ENCODE results near the gene NELFA. TPM values are rescaled to one million over a fixed set of nuclear protein-coding genes. Genes with fewer than 3 reads are reported as not detected.

The NELFA gene
- total and polyA plus RNA-seq, 10 of the 15 experiments (the other 5 are each of a cell fraction or from before 2014, with no cell fraction given) = 0.39 to 38.6 (median 16.7) TPM

GRCh38 chr4:1964443-1964842 lies 44.3 kb downstream of the NELFA start (continued):
- TF ChIP-seq SRF (IDR thresholded peaks at IDR 0.05; ENCODE audit: low read depth in 2 of 2, low read length in 2 of 2) (no peak), NBN (IDR thresholded peaks at IDR 0.05) (no peak), POLR2AphosphoS5 (IDR thresholded peaks at IDR 0.05; ENCODE audit: low read length) (no peak)

- no peaks in the 10 kb centered on the region for H3K27me3 ChIP-seq (replicated peaks in 1 of 2; ENCODE audit: control insufficient read depth in 2 of 2, insufficient read depth in 2 of 2, low read length in 1 of 2)
- no peaks in the 10 kb centered on the region for H3K79me2 ChIP-seq (ENCODE audit: control insufficient read depth, insufficient read depth, low read length)
- 97% methylated on average over 4 of the region's 4 CpGs for WGBS (ENCODE audit: insufficient coverage, insufficient replicate concordance, low lambda C conversion rate, missing lambda C conversion rate)
- H3K4me2 ChIP-seq (ENCODE audit: control insufficient read depth, insufficient read depth) = no peak overlapping the region
- RAD21 ChIA-PET (ENCODE audit: unreplicated experiment) = no interaction called here
- H3K36me3 ChIP-seq (ENCODE audit: control insufficient read depth in 2 of 2, insufficient read depth in 2 of 2, low read length in 1 of 2) = peaks cover 38 to 64% of the 10 kb centered on the region in 2 experiments
- FAIRE-seq (no peak), DNase-seq (ENCODE audit: low read depth, low spot score) (no peak), ATAC-seq (no peak)
- no peak overlapping the region for H3K4me3 ChIP-seq
- H4K20me1 ChIP-seq (ENCODE audit: control insufficient read depth, insufficient read depth) = no peaks in the 10 kb centered on the region
- H2AFZ ChIP-seq (ENCODE audit: control insufficient read depth, low read depth, low read length) = no peak overlapping the region
- no TSS peak for BruUV-seq (replicated peaks)
- H3K27ac ChIP-seq (ENCODE audit: control insufficient read depth, insufficient read depth) = no peak overlapping the region
- no peaks in the 10 kb centered on the region for H3K4me1 ChIP-seq (ENCODE audit: control insufficient read depth, insufficient read depth, low read length)
- intact Hi-C loops (cut with micrococcal nuclease; ENCODE audit: unreplicated experiment) = no loop called here
- CTCF ChIA-PET = interaction anchor here (0.6 to 1.2 kb wide), 2 partner anchors 18 to 189 kb away, joined by 3 read pairs; no protein-coding TSS in a partner anchor
- TF ChIP-seq CTCF (IDR thresholded peaks at IDR 0.05 in 2 of 3, conservative IDR thresholded peaks at IDR 0.05 in 1 of 3; ENCODE audit: control insufficient read depth in 2 of 3, extremely low read depth in 1 of 3, insufficient read depth in 1 of 3, low read depth in 3 of 3, low read length in 3 of 3) = no peak
- no peak for TF ChIP-seq RELB (IDR thresholded peaks at IDR 0.05; ENCODE audit: low read depth)
- TF ChIP-seq TAF1 (IDR thresholded peaks at IDR 0.05; ENCODE audit: borderline replicate concordance, low read depth, low read length) = no peak
- no peak for TF ChIP-seq YBX1 (IDR thresholded peaks at IDR 0.05)
- no peak for TF ChIP-seq PAX5 (IDR thresholded peaks at IDR 0.05; ENCODE audit: borderline replicate concordance, low read depth, low read length)
- TF ChIP-seq SIN3A (IDR thresholded peaks at IDR 0.05; ENCODE audit: low read depth, low read length) = no peak
- TF ChIP-seq ZZZ3 (IDR thresholded peaks at IDR 0.05; ENCODE audit: control insufficient read depth, insufficient read length, low read depth) = no peak
- TF ChIP-seq MEF2B (IDR thresholded peaks at IDR 0.05; ENCODE audit: partially characterized antibody, poor library complexity, severe bottlenecking) = no peak
- no peak for TF ChIP-seq NR2F1 (conservative IDR thresholded peaks at IDR 0.05)
- in situ Hi-C loops (cut with MboI) = no loop called here
- SMC1A ChIA-PET (ENCODE audit: uncharacterized antibody, unreplicated experiment) = no interaction called here
- POLR2A ChIA-PET = interaction anchor here (0.7 kb wide), 1 partner anchor 56 kb away, joined by 3 read pairs; no protein-coding TSS in a partner anchor
- no peaks in the 10 kb centered on the region; the same call in 2 of the 3 replicates for H3K9me3 ChIP-seq (replicated peaks; ENCODE audit: control insufficient read depth, insufficient read depth, low read length)
- no peak overlapping the region for H3K9ac ChIP-seq (ENCODE audit: control insufficient read depth, insufficient read depth, low read length)
Measured at GRCh38 chr4:1962980-1963379, 45.8 kb downstream of the NELFA start.

Data from GM12878 (cell line).